MM.1S (cell line): ENCODE measurements around the gene TFDP1.

Experiments used
- EZH2phosphoT487 ChIP-seq: fragments of 300-600 bp; sonication (generic); IDR thresholded peaks from 2 replicates; pipeline ENCODE4 v1.6.1; 2018; ENCODE audit warnings: antibody characterized with exemption, low read length
- TF ChIP-seq, protein P1 (sequence below): fragments of 300-600 bp; sonication (generic); IDR thresholded peaks from 2 replicates; pipeline ENCODE4 v1.5.1; 2016; ENCODE audit warnings: antibody characterized with exemption, low read length, mixed read lengths

DNA sequence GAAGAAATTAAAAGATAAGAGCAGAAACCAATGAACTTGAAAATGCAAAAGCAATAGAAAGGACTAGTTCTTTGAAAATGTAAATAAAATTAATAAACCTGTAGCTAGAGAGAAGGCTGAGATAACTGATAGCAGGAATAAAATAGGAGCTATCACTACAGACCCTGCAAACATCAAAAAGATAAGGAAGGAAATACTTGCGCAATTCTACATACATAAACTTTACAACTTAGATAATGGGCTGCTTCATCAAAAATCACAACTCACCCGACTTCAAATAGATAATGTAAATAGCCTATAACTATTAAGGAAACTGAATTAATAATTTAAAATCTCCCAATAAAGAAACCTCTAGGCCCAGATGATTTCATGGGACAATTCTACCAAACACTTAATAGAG, 77.0 kb downstream of the TFDP1 start:
- TF ChIP-seq, protein P1, sequence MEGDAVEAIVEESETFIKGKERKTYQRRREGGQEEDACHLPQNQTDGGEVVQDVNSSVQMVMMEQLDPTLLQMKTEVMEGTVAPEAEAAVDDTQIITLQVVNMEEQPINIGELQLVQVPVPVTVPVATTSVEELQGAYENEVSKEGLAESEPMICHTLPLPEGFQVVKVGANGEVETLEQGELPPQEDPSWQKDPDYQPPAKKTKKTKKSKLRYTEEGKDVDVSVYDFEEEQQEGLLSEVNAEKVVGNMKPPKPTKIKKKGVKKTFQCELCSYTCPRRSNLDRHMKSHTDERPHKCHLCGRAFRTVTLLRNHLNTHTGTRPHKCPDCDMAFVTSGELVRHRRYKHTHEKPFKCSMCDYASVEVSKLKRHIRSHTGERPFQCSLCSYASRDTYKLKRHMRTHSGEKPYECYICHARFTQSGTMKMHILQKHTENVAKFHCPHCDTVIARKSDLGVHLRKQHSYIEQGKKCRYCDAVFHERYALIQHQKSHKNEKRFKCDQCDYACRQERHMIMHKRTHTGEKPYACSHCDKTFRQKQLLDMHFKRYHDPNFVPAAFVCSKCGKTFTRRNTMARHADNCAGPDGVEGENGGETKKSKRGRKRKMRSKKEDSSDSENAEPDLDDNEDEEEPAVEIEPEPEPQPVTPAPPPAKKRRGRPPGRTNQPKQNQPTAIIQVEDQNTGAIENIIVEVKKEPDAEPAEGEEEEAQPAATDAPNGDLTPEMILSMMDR: no peak
- TF ChIP-seq EZH2phosphoT487: no peak
